ENCODE results near the gene MFGE8. TPM values are rescaled to one million over a fixed set of nuclear protein-coding genes. Genes with fewer than 3 reads are reported as not detected.

MFGE8 gene
- total RNA-seq, 1 donor from 2014 or later: 10.6 TPM

GRCh38 chr15:88909956-88910831 is 3.0 kb downstream of the MFGE8 start:
- Mint-ChIP-seq H3K27me3 (ENCODE audit: insufficient read depth) (peaks cover 9% of the 10 kb centered on the region), H3K4me1 (ENCODE audit: low read depth) (peaks cover 29% of the 10 kb centered on the region), H3K9me3 (no peaks in the 10 kb centered on the region), H3K4me3 (no peak overlapping the region), H3K36me3 (ENCODE audit: low read depth) (no peaks in the 10 kb centered on the region), H3K27ac (no peak overlapping the region)
- no peak for DNase-seq (ENCODE audit: low spot score)
- intact Hi-C loops (cut with micrococcal nuclease): no loop called here

GRCh38 chr15:88908697-88909621 is 4.2 kb downstream of the MFGE8 start:
- Mint-ChIP-seq H3K27me3 (ENCODE audit: insufficient read depth) (peaks cover 9% of the 10 kb centered on the region), H3K27ac (no peak overlapping the region), H3K36me3 (ENCODE audit: low read depth) (no peaks in the 10 kb centered on the region), H3K4me3 (no peak overlapping the region), H3K9me3 (no peaks in the 10 kb centered on the region), H3K4me1 (ENCODE audit: low read depth) (peaks cover 40% of the 10 kb centered on the region)
- intact Hi-C loops (cut with micrococcal nuclease): no loop called here
- DNase-seq (ENCODE audit: low spot score): no peak

- Mint-ChIP-seq H3K4me3 (no peak overlapping the region), H3K27me3 (ENCODE audit: insufficient read depth) (peaks cover 9% of the 10 kb centered on the region), H3K4me1 (ENCODE audit: low read depth) (peaks cover 37% of the 10 kb centered on the region), H3K27ac (no peak overlapping the region), H3K36me3 (ENCODE audit: low read depth) (no peaks in the 10 kb centered on the region), H3K9me3 (no peaks in the 10 kb centered on the region)
- intact Hi-C loops (cut with micrococcal nuclease): no loop called here
- DNase-seq (ENCODE audit: low spot score): no peak
Measured at GRCh38 chr15:88908123-88908522, 5.1 kb downstream of the MFGE8 start.

- intact Hi-C loops (cut with micrococcal nuclease): no loop called here
- DNase-seq (ENCODE audit: low spot score): no peak
- H3K9me3 Mint-ChIP-seq: no peaks in the 10 kb centered on the region
- no peaks in the 10 kb centered on the region for H3K36me3 Mint-ChIP-seq (ENCODE audit: low read depth)
- no peak overlapping the region for H3K4me3 Mint-ChIP-seq
- peaks cover 32% of the 10 kb centered on the region for H3K4me1 Mint-ChIP-seq (ENCODE audit: low read depth)
- peaks cover 8% of the 10 kb centered on the region for H3K27me3 Mint-ChIP-seq (ENCODE audit: insufficient read depth)
- no peak overlapping the region for H3K27ac Mint-ChIP-seq
Measured at GRCh38 chr15:88907111-88907510, 6.1 kb downstream of the MFGE8 start.

- Mint-ChIP-seq H3K27ac (no peak overlapping the region), H3K27me3 (ENCODE audit: insufficient read depth) (peaks cover 4% of the 10 kb centered on the region), H3K4me3 (no peak overlapping the region), H3K9me3 (no peaks in the 10 kb centered on the region), H3K36me3 (ENCODE audit: low read depth) (no peaks in the 10 kb centered on the region), H3K4me1 (ENCODE audit: low read depth) (peaks cover 28% of the 10 kb centered on the region)
- intact Hi-C loops (cut with micrococcal nuclease): no loop called here
- no peak for DNase-seq (ENCODE audit: low spot score)
Measured at GRCh38 chr15:88906551-88906950, 6.6 kb downstream of the MFGE8 start.

GRCh38 chr15:88906130-88906529 is 7.0 kb downstream of the MFGE8 start:
- Mint-ChIP-seq H3K27ac (no peak overlapping the region), H3K27me3 (ENCODE audit: insufficient read depth) (peaks cover 4% of the 10 kb centered on the region), H3K36me3 (ENCODE audit: low read depth) (no peaks in the 10 kb centered on the region), H3K4me3 (no peak overlapping the region), H3K9me3 (no peaks in the 10 kb centered on the region), H3K4me1 (ENCODE audit: low read depth) (peaks cover 27% of the 10 kb centered on the region)
- no peak for DNase-seq (ENCODE audit: low spot score)
- intact Hi-C loops (cut with micrococcal nuclease): no loop called here

- intact Hi-C loops (cut with micrococcal nuclease): loop anchor here (2.0 kb wide), 1 partner anchor 183 kb away; the partner anchor contains the start of gene ABHD2
- Mint-ChIP-seq H3K36me3 (ENCODE audit: low read depth) (no peaks in the 10 kb centered on the region), H3K4me1 (ENCODE audit: low read depth) (peaks cover 22% of the 10 kb centered on the region), H3K27me3 (ENCODE audit: insufficient read depth) (no peaks in the 10 kb centered on the region), H3K9me3 (no peaks in the 10 kb centered on the region), H3K4me3 (no peak overlapping the region), H3K27ac (no peak overlapping the region)
- no peak for DNase-seq (ENCODE audit: low spot score)
Measured at GRCh38 chr15:88905576-88905975, 7.6 kb downstream of the MFGE8 start.

GRCh38 chr15:88904624-88905327 is 8.4 kb downstream of the MFGE8 start:
- no peak overlapping the region for H3K4me3 Mint-ChIP-seq
- H3K27me3 Mint-ChIP-seq (ENCODE audit: insufficient read depth): no peaks in the 10 kb centered on the region
- intact Hi-C loops (cut with micrococcal nuclease): loop anchor here (1.0 to 2.0 kb wide), 6 partner anchors 9 to 273 kb away; partner anchors contain the start of genes ABHD2 and MFGE8
- peaks cover 22% of the 10 kb centered on the region for H3K4me1 Mint-ChIP-seq (ENCODE audit: low read depth)
- H3K9me3 Mint-ChIP-seq: no peaks in the 10 kb centered on the region
- H3K27ac Mint-ChIP-seq: peak overlapping the region; percentile 19
- H3K36me3 Mint-ChIP-seq (ENCODE audit: low read depth): no peaks in the 10 kb centered on the region
- DNase-seq (ENCODE audit: low spot score): peak; percentile 86

- Mint-ChIP-seq H3K27me3 (ENCODE audit: insufficient read depth) (no peaks in the 10 kb centered on the region), H3K4me1 (ENCODE audit: low read depth) (peaks cover 22% of the 10 kb centered on the region), H3K27ac (no peak overlapping the region), H3K36me3 (ENCODE audit: low read depth) (no peaks in the 10 kb centered on the region), H3K9me3 (no peaks in the 10 kb centered on the region), H3K4me3 (no peak overlapping the region)
- intact Hi-C loops (cut with micrococcal nuclease): loop anchor here (1.0 to 2.0 kb wide), 6 partner anchors 9 to 273 kb away; partner anchors contain the start of genes ABHD2 and MFGE8
- no peak for DNase-seq (ENCODE audit: low spot score)
Measured at GRCh38 chr15:88904257-88904623, 8.9 kb downstream of the MFGE8 start.

GRCh38 chr15:88902846-88903245 is 10.3 kb downstream of the MFGE8 start:
- Mint-ChIP-seq H3K4me3 (no peak overlapping the region), H3K9me3 (no peaks in the 10 kb centered on the region), H3K4me1 (ENCODE audit: low read depth) (peaks cover 22% of the 10 kb centered on the region), H3K27me3 (ENCODE audit: insufficient read depth) (no peaks in the 10 kb centered on the region), H3K27ac (no peak overlapping the region), H3K36me3 (ENCODE audit: low read depth) (no peaks in the 10 kb centered on the region)
- intact Hi-C loops (cut with micrococcal nuclease): no loop called here
- DNase-seq (ENCODE audit: low spot score): no peak

- H3K9me3 Mint-ChIP-seq: no peaks in the 10 kb centered on the region
- H3K27me3 Mint-ChIP-seq (ENCODE audit: insufficient read depth): no peaks in the 10 kb centered on the region
- no peak overlapping the region for H3K27ac Mint-ChIP-seq
- H3K4me3 Mint-ChIP-seq: no peak overlapping the region
- no peak for DNase-seq (ENCODE audit: low spot score)
- intact Hi-C loops (cut with micrococcal nuclease): no loop called here
- H3K4me1 Mint-ChIP-seq (ENCODE audit: low read depth): peaks cover 28% of the 10 kb centered on the region
- no peaks in the 10 kb centered on the region for H3K36me3 Mint-ChIP-seq (ENCODE audit: low read depth)
Measured at GRCh38 chr15:88902221-88902835, 10.9 kb downstream of the MFGE8 start.

- H3K4me3 Mint-ChIP-seq: no peak overlapping the region
- H3K9me3 Mint-ChIP-seq: no peaks in the 10 kb centered on the region
- no peak overlapping the region for H3K27ac Mint-ChIP-seq
- peaks cover 34% of the 10 kb centered on the region for H3K4me1 Mint-ChIP-seq (ENCODE audit: low read depth)
- no peak for DNase-seq (ENCODE audit: low spot score)
- no peaks in the 10 kb centered on the region for H3K36me3 Mint-ChIP-seq (ENCODE audit: low read depth)
- H3K27me3 Mint-ChIP-seq (ENCODE audit: insufficient read depth): no peaks in the 10 kb centered on the region
- intact Hi-C loops (cut with micrococcal nuclease): no loop called here
Measured at GRCh38 chr15:88901508-88902220, 11.5 kb downstream of the MFGE8 start.

All from activated T-helper 1 cell treated with anti-CD3 and anti-CD28 coated beads, Interleukin-12 subunit alpha, Interleukin-12 subunit beta, Interleukin-2, Interleukin-4 antibody, amounts not matched to agents 30 ng/mL and 10 ng/mL and 1 ng/mL, durations not matched to agents 14 hours and 24 hours and 36 hours (primary cell).